HG03175 (cell line): Measurements from ENCODE around the gene NKX1-1.

Experiments
- ATAC-seq: cut with Tn5 transposase; IDR thresholded peaks from one replicate; pipeline ENCODE4 v1.9.1; 2021; ENCODE audit warnings: mild to moderate bottlenecking, moderate library complexity; ENCODE audit not compliant: unreplicated experiment

NKX1-1 gene

GRCh38 chr4:1417522-1418390, 11.5 kb upstream of the NKX1-1 start:
- no peak for ATAC-seq

- ATAC-seq: no peak
Observed at GRCh38 chr4:1416948-1417260, 10.7 kb upstream of the NKX1-1 start.

DNA sequence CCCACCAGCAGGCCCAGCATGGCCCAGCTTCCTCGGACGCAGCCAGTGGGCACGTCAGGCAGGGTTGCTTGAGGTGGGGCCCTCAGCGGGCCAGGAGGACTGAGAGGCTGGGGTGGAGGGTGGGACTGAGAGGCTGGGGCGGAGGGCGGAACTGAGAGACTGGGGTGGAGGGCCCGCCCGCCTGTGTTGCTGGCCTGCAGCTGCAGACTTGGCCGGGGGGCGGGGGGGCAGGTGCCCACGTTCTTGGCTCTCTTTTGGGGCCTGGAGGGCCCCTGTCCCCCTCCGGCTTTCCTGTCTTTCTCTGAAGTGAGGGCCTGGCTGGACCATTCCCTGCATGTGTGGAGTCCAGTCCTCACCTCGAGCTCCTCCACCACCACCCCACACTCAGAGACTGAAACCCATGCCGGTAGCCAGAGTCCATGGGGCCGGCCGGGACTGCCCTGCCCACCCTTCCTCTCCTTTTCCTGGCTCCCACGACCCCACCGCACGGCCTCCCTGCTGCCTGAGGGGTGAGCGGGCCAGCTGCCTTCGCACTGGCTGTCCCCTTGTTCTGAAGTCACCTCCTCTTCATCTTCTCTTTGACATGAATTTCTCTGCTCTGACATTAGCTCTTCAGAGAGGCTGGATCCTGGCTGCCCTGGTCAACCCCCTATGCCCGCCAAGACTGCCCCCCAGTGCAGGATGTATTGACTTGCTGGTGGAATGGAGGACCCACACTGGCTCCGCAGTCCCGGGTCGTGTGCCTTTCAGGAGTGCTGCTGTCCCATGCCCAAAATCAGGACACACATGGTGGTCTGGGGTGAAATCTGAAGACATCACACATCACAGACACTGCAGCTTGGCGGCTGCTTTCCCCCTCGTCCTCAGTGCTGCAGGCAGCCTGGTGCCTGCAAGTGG, 10.1 kb upstream of the NKX1-1 start:
- ATAC-seq: no peak

DNA sequence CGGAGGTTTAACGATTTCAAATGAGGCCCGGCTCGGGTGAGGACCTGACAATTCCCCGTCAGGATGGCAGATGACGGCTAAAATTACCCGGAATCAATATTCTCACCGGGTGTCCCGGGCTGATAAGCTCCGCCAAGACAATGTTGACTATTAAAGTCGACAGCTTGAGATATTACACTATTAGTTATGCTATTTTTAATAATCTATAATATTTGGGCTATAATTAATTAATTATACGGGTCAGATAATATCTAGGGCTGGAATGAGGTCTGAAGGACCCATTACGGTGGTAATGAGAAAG, 9.4 kb upstream of the NKX1-1 start:
- ATAC-seq: no peak

DNA sequence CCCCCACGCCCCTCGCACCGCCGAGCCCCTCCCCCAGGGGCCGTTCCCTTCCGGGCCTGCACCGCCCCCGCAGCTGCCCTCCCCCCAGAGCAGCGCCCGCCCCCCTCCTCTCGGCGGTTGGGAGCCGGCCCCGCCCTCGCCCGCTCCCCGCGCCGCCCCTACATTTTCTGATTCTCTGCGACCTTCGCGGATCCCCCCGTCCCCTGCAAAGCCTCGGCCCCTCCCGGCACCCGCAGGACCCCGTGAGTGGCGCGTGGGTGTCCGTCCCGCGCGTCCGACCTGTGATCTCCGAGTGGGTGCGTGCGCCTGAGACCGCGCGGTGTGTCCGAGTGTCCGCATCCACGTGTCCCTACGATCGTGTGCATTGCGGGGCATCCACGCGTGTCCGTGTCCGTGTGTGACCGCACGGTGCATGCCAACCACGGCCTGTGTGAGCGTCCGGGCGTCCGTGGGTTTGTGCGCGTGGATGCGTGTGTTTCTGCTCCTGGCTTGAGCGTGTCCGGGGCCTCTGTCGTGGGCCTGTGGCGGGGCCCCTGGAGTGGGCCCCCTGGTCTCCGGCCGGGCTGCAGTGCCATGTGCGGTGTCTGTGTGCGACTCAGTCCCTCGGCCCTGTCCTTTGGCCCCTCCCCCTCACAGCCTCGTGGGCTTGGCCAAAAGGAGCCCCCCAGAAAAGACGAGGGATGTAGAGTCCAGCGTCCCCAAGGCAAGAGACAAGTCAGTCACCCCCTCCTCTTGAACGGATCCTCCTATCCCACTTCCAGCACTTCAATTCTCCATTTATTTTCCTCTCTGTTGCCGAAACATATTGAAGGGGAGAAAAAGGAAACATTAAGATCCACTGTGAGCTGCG, 8.8 kb upstream of the NKX1-1 start:
- ATAC-seq: no peak

DNA sequence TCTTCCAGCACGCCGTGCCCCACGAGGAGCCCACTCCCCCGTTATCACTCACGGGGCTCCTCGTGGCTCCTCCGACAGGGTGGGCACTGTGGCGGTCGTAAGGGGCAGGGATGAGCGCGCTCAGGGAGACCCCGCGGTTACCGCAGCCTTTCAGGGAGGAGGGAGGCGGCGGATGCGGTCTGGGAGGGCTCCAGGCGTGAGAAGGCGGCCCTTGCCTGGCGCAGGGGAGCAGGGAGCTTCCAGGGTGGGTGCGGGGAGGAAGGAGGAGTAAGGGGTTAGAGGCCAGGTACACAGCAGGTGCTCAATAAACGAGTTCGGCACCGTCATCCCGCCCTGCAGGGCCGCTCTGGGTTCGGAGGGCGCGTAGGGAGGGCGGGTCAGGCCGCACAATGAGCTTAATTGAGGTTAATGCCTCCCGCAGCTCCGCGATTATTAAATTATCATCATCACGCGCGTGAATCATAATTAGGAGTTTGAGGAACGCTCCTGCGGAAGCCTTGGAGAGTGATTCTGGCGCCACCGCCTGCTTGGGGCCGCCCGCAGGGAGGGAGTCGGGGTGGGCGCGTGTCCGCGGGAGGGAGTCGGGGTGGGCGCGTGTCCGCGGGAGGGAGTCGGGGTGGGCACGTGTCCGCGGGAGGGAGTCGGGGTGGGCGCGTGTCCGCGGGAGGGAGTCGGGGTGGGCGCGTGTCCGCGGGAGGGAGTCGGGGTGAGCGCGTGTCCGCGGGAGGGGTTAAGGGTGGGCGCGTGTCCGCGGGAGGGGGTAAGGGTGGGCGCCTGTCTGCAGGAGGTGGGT, 7.6 kb upstream of the NKX1-1 start:
- ATAC-seq: no peak

- ATAC-seq: no peak
Observed at GRCh38 chr4:1413204-1413663, 7.0 kb upstream of the NKX1-1 start.

DNA sequence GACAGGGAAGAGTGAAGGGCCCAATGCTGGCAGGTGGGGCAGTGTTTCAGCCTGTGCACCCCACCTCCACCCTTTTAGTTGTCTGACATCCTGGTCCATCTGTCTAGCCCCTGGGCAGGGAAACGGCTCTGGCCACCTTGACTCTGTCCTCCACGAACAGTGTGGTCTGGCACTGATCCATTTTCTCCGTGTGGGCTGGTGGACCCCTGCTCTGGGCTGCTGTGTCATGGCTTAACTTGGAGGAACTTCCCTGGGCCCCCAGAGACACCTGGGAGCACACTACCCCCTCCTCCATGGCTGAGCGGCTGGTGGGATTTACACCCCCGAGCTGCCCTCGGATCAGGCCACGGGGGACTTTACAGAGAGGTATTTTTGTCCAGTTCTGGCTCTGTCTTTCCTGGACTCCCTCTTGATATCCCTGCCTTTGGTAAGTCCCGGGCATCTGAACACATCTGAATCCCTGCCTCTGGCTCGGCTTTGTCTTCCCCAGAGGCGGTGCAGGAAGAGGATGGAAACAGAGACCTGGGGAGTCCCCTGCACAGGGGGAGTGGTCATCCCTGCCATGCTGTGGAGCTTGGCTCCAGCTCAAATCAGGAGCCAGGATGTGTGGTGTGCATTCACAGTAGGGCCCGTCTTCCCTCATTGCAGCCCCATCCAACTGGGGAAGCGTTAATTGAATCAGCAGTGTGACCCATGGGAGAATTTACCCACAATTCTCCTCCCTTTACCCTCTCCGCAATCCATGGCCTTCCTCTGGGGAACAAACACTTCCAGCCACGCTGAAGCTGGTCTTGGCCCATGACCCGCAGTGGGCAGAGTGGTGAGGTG, 6.3 kb upstream of the NKX1-1 start:
- no peak for ATAC-seq

DNA sequence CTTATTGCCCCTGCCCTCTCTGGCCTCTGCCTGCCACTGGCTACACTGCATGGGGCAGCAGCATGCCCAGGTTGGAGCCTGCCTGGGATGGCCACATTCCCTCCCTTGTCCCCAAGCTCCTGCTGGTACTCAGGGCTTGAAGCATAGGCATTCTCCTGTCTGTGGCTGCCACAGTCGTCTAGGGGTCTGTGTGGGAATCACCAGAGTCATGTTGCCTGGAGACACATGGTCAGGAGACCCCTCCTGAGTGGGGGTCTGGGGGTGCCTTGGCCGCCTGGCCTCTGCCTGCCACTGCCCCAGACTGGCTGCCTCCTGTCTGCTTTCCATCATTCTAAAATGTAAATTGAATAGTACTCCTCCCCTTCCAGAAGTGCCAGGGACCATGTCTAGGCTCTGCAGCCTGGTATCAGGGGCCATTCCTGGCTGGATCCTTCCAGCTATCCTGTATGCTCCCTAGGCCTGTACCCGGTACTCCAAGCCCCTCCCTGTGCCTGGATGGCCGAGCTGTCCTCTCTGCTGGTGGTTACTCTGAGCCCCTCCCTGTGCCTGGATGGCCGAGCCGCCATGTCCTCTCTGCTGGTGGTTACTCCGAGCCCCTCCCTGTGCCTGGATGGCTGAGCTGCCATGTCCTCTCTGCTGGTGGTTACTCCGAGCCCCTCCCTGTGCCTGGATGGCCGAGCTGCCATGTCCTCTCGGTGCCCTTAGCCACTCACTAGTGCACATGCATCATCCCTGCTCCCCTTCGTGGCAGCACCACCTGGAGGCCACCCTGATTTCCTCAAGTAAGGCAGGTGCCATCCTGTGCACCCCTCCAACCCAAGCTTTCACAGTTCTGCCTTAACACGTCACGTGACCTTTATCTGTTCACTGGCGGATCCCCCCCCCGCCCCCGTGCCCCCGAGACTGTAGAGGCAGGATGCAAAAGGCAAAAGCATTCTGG, 5.5 kb upstream of the NKX1-1 start:
- no peak for ATAC-seq

DNA sequence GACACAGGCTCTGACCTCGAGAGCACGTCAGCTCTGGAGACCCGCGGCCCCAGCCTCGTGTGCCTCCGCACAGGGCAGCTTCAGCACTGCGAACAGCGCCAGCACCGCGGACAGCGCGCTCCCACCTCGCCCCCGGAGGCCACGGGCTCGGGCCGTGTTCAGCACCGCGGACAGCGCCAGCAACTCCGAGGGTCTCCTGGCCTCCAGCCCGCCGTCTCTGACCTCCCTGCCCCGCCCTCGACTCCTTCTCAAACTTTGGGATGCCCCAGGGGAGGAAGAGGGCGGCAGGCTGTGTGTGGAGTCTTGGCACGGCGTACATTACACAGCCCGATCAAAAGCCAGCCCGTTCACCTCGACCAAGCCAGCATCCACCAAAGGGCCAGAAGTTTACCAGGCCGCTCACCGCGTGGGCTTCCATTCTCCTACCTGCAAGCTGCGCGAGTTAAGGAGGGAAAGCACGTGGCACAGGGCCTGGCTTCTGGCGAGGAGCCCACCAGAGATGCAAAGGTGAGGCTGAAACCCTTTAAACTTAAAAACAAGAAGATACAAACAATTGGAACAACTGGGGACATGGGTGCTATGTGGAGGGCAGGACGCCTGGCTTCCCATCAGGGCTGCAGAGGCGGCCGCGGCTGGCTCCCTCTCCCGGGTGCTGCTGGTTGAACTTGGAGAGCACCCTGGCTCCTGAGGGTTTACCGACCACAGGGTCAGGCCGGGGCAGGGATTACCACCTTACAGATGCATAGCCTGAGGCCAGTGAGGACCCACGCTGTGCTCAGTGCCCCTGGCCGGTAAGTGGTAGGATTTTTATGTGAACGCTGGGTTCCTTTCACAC, 4.5 kb upstream of the NKX1-1 start:
- no peak for ATAC-seq

DNA sequence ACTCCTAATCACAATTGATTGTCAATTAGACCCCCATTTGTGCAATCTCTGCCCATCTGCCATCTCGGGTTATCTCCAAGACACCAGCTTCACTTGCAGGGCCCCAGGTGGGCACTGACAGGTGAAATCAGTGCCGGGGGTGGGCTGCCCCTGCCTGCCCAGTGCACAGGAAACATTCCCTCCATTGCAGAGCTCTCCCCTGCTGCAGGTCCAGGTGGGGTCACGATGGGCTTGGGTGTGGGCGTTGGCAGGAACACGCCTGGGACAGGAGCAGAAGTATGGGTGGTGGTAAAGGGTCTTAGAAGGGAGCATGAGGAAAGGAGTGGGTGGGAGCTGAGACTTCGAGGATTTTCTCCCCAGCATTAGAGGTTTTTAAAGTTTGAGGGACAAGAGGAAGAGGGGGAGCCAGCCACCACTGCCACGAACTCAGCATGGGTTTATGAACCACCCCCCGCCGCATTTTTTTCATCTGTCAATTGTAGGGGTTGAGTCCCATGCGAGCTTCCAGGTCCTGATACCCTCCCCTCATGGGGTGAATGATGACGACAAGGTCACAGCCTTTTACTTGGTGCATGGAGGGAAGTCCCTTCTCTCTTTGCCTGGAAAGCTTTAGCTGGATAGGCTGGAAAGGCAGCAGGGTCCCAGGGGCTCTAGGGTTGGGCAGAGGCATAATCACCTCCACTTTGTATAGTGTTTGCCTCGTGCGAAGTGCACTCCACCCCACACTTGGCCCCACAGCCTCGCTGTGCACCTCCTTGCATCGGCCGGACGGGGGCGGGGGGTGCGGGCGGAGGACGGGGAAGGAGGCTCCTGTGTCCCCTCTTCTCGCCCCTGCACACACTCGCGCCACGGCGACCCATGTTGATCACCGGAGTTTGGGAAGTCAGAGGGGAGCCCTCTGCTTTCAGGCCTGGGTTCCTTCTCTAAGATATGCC, 3.5 kb upstream of the NKX1-1 start:
- ATAC-seq: no peak

GRCh38 chr4:1409079-1409478, 2.8 kb upstream of the NKX1-1 start:
- no peak for ATAC-seq

- ATAC-seq: no peak
Observed at GRCh38 chr4:1408418-1408817, 2.2 kb upstream of the NKX1-1 start.

GRCh38 chr4:1407657-1408333, 1.6 kb upstream of the NKX1-1 start:
- ATAC-seq: no peak

DNA sequence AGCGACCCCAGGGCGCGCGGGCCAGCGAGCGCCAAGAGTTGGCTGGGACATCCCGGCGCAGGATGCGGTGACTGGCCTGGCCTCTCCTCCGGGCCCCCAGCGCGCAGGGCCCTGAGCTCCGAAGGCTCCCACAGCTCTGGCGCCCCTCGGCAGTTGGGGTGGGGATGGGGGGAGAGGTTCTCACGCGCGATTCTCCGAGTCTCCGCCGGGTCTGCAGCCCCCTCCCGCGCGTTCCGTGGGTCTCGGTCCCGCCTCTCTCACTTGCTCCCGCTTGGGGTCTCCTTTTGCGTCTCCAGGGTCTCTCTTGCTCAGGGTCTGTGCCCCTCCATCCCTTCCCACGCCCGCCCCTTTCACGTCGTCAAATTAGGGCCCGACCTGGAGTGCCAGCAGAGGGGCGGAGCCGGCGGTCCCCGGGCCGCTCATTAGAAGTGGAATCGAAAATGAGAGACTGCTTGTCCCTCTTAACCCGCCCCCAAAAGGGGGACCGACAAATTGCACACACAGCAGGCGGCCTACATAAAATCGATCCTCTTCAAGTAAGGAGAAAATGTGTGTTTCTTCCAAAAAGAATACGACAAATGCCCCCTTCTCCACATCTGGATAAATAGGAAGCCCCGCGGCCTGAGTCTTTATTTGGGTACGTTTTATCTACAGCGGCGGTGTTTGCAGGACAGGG, 877 bp upstream of the NKX1-1 start:
- no peak for ATAC-seq
